Stomach (tissue), 9 donors: ENCODE measurements around the gene C5. TPM values are rescaled to one million over a fixed set of nuclear protein-coding genes. Genes with fewer than 3 reads are reported as not detected.

ENCODE experiments used
- DNase-seq, 2 donors: peaks; one replicate each; pipeline versions ENCODE4 v3.0.0 to v3.0.0-alpha.2; 2013 to 2019
- H3K27ac ChIP-seq, 5 donors: fragments of 200-600 bp in 4 of 5; sonication (generic) in 4 of 5; one replicate each; pipeline ENCODE4 v1.5.1; 2013 to 2019; ENCODE audit warnings: mild to moderate bottlenecking in 1 of 5, moderate library complexity in 1 of 5
- H3K27me3 ChIP-seq, 3 donors: fragments of 200-600 bp; sonication (generic); one replicate each; pipeline ENCODE4 v1.5.1; 2017 to 2019; ENCODE audit warnings: mixed run types in 1 of 3
- H3K36me3 ChIP-seq, 4 donors: fragments of 200-600 bp; sonication (generic); 1 replicate in 3 of 4; 2 replicates in 1 of 4; pipeline ENCODE4 v1.5.1; 2016 to 2019
- H3K4me1 ChIP-seq, 4 donors: fragments of 200-600 bp; sonication (generic); one replicate each; pipeline ENCODE4 v1.5.1; 2016 to 2019
- H3K4me3 ChIP-seq, 4 donors: fragments of 200-600 bp; sonication (generic) in 3 of 4; one replicate each; pipeline ENCODE4 v1.5.1; 2016 to 2019; ENCODE audit warnings: mild to moderate bottlenecking in 1 of 4
- H3K9me3 ChIP-seq, 4 donors: fragments of 200-600 bp; sonication (generic); one replicate each; pipeline ENCODE4 v1.5.1; 2016 to 2019
- EP300 ChIP-seq: sonication (generic); formaldehyde crosslinking; IDR thresholded peaks from one replicate; pipeline ENCODE4 v1.6.1; 2017; ENCODE audit warnings: antibody characterized with exemption
- POLR2A ChIP-seq, 4 donors: fragments of 450-650 bp; IDR thresholded peaks; one replicate each; pipeline ENCODE4 v1.6.1; 2016; ENCODE audit warnings: antibody characterized with exemption in 4 of 4, control low read depth in 2 of 4, mild to moderate bottlenecking in 1 of 4, moderate library complexity in 1 of 4
- POLR2AphosphoS5 ChIP-seq, 3 donors: sonication (generic); formaldehyde crosslinking; IDR thresholded peaks; one replicate each; pipeline ENCODE4 v1.6.1; 2016; ENCODE audit warnings: antibody characterized with exemption in 3 of 3
- WGBS, 5 donors: extraction: QIAGEN DNeasy Blood & Tissue Kit in 3 of 5; methylation state at CpG; one replicate each; pipeline versions ENCODE4 v1.1.5 to v1.1.7; 2013 to 2018; 5-methylcytosine and 5-hydroxymethylcytosine counted together
- intact Hi-C: fragments of 100-400 bp; cut with DNase I; formaldehyde crosslinking; loops from one replicate; pipeline ENCODE4 v1.15.1; 2023; ENCODE audit warnings: low total_unique reads
- polyA plus RNA-seq, 3 donors: library from polyadenylated mRNA; stranded (reverse); fragments of 200-250 nt; gene quantifications; one replicate each; pipeline ENCODE4 v1.2.3, GENCODE V29; 2013
- total RNA-seq, 5 donors: library from RNA; depleted of rRNA; stranded (reverse); fragments of >200 nt; gene quantifications; one replicate each; pipeline versions ENCODE4 v1.1.0 to v1.2.3, GENCODE V29; 2014 to 2016
- TF ChIP-seq, protein P1 (sequence below), 7 experiments: fragments of 450-650 bp in 4 of 7; fragments of 200-600 bp in 3 of 7; sonication (generic) in 3 of 7; IDR thresholded peaks; one replicate each; pipeline ENCODE4 v1.5.1; 2016 to 2019; ENCODE audit warnings: antibody characterized with exemption in 7 of 7, control low read depth in 2 of 7, mild to moderate bottlenecking in 1 of 7
- donor health status: healthy with polysubstance abuse.
- donor health status: Bipolar disorder and iron deficiency.
- donor health status: healthy.

The C5 gene
- total and polyA plus RNA-seq, 8 donors, result 4.0 to 13.4 (median 6.2) TPM

DNA sequence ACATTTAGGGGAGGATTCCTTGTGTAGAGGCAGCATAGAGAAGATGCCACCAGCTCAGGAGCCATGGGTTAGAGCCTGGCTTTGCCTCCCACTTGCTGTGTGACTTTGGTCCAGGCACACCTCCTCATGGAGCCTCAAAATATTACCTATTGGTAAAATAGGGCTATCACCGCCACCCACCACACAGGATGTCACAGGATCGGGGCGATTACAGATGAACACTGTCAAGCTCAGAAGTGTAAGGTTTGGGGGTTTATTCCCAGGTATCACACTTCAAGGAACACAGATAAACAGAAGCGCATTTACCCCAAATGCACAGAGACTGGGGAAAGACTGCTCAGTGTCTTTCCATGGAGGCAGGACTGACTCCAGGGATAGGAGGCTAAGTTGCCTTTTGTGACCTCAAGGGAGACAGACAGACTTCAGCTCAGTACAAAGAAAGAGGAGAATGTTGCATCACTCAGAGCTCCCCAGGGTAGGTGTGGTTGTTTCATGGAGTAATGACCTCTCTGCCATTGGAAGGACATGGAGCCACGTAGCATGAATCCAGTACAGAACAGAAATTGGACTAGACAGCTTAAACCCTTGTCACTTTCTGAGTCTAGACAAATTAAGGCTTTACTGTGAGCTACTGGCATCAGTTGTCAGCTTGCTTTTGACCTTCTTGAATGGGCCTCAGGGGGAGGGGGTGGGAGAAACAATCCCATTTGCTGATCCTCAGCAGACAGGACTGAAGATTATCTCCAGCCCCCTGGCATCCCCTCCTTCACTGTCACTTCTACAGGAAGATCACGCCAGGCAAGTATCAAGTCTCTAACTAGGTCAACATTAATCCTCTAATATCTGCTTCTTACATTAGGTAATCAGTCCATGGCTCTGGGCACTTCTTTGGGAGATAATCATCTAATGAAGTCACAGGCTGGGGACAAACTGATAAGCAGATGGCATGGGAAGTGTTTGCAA lies 130.0 kb downstream of the C5 start:
- peak overlapping the region in 4 of 5 donors; percentile 64 to 97 (median 92) for H3K27ac ChIP-seq
- WGBS, 5 donors, result 79 to 90% (median 88%) methylated on average over 6 of the region's 6 CpGs

DNA sequence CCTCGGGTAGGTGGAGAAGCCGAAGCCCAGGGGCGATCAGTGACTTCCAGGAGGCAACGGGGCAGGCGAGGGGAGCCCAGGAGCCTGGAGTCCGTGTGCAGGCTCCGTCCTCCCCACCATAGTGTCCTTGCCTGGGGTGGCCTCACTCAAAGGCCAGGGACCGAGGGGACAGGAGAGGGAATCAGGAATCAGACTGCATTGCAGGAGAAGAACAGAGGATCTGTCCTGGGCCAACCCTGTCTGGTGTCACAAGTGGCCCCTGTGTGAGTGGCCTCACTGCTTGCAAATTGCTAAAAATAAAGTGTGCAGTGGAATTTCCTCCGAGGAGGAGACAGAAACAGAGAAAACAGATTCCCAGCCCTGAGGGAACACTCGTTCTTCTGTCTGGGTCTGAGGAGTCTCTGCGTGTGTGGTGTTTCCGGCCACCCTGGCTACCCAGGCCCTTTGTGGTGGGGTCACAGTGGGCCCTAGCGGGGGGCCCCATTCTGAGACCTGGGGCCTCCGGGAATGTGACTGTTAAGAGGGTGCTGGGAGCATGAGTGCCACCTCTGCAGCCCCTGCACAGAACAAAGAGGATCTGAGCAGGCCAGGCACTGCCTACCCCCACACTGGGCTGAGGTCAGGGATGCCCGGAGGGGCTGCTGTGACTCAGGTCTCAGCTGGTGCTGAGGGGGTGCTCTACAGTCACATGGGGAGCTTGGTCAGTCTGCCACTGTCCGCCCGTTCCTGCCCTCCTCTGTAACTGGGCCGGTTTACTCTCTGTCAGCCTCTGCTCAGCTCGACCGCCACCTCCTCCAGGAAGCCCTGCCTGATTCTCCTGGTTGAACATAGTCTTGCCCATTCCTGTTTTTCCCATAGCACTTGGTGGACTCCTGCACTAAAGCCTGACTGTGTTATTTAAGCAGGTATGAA lies 130.9 kb downstream of the C5 start:
- no peak for DNase-seq
- peak in 1 of 3 donors; percentile 27 for TF ChIP-seq POLR2AphosphoS5 (IDR thresholded peaks at IDR 0.05)
- TF ChIP-seq, protein P1, sequence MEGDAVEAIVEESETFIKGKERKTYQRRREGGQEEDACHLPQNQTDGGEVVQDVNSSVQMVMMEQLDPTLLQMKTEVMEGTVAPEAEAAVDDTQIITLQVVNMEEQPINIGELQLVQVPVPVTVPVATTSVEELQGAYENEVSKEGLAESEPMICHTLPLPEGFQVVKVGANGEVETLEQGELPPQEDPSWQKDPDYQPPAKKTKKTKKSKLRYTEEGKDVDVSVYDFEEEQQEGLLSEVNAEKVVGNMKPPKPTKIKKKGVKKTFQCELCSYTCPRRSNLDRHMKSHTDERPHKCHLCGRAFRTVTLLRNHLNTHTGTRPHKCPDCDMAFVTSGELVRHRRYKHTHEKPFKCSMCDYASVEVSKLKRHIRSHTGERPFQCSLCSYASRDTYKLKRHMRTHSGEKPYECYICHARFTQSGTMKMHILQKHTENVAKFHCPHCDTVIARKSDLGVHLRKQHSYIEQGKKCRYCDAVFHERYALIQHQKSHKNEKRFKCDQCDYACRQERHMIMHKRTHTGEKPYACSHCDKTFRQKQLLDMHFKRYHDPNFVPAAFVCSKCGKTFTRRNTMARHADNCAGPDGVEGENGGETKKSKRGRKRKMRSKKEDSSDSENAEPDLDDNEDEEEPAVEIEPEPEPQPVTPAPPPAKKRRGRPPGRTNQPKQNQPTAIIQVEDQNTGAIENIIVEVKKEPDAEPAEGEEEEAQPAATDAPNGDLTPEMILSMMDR (IDR thresholded peaks at IDR 0.05), result no peak
- Histone ChIP-seq H3K9me3 (no peaks in the 10 kb centered on the region), H3K27me3 (no peaks in the 10 kb centered on the region), H3K36me3 (peaks cover 0 to 5% (median 2%) of the 10 kb centered on the region in 4 donors), H3K27ac (peak overlapping the region; percentile 22 to 97 (median 92)), H3K4me1 (peaks cover 4 to 91% (median 46%) of the 10 kb centered on the region in 4 donors), H3K4me3 (no peak overlapping the region)
- WGBS, 5 donors, result 80 to 83% (median 83%) methylated on average over 18 to 20 of the region's 20 CpGs
- intact Hi-C loops, result no loop called here

More for the DNA sequence above, 130.0 kb downstream of the C5 start:
- Histone ChIP-seq H3K4me1 (peaks cover 4 to 82% (median 46%) of the 10 kb centered on the region in 4 donors), H3K4me3 (no peak overlapping the region), H3K36me3 (peaks cover 0 to 5% (median 2%) of the 10 kb centered on the region in 4 donors), H3K27me3 (no peaks in the 10 kb centered on the region), H3K9me3 (no peaks in the 10 kb centered on the region)
- no peak for DNase-seq
- TF ChIP-seq, protein P1 (IDR thresholded peaks at IDR 0.05), result no peak
- TF ChIP-seq POLR2A (IDR thresholded peaks at IDR 0.05) (no peak), POLR2AphosphoS5 (IDR thresholded peaks at IDR 0.05) (no peak), EP300 (no peak)
- intact Hi-C loops, result loop anchor here (10.0 kb wide), 1 partner anchor 45 kb away; the partner anchor contains the start of gene PHF19

DNA sequence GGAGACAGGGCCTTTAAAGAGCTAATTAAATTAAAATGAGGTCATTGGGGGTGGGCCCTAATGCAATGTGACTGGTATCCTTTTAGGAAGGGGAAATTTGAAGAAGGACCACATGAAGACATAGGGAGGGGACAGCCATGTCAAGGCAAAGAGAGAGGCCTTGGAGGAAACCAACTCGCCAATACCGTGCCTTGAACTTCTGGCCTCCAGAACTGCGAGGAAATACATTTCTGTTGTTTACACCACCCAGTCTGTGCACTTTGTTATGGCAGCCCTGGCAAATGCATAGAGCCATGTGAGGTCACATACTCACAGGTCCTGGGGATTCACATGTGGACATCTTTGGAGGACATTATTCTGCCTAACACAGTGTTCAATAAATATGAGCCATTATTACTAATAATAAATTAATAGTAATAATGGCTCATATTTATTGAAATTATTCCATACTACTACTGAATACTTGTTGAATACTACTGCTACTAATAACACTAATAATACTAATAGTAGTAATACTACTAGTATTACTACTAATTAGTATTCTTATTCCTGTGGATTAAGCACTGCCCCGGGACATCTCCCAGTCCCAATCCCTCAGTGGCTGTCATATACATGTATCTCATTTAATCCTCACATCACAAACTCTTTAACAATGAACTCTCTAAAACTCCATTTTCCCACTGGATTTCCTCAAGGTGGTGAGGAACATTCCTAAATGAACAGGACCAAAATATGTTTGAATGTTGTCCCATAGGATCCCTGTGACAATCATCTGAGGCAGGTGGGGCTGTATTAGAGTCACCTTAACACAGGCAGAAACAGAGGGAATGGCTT lies 131.9 kb downstream of the C5 start:
- Histone ChIP-seq H3K9me3 (no peaks in the 10 kb centered on the region), H3K4me1 (peaks cover 4 to 86% (median 46%) of the 10 kb centered on the region in 4 donors), H3K27ac (peak overlapping the region; percentile 22 to 97 (median 92)), H3K27me3 (no peaks in the 10 kb centered on the region), H3K4me3 (no peak overlapping the region), H3K36me3 (peaks cover 0 to 13% (median 7%) of the 10 kb centered on the region in 4 donors)
- TF ChIP-seq EP300 (no peak), POLR2A (IDR thresholded peaks at IDR 0.05) (no peak), POLR2AphosphoS5 (IDR thresholded peaks at IDR 0.05) (no peak)
- TF ChIP-seq, protein P1 (IDR thresholded peaks at IDR 0.05), result no peak
- WGBS, 5 donors, result 89 to 95% (median 94%) methylated on average over 4 of the region's 4 CpGs
- DNase-seq, result no peak
- intact Hi-C loops, result no loop called here
